Prostate gland (tissue), 2 donors: ENCODE results near the gene PCBP1. TPM values are rescaled to one million over a fixed set of nuclear protein-coding genes. Genes with fewer than 3 reads are reported as not detected.
"Not testable (repeated sequence)": the region's sequence is repeated elsewhere in the genome, so short reads cannot be mapped to it uniquely, and the experiment has no call there.

Experiments used
- DNase-seq: peaks from one replicate; pipeline ENCODE4 v3.0.0-alpha.2; 2019; ENCODE audit warnings: low spot score
- H3K27ac ChIP-seq, 2 donors: fragments of 200-600 bp; sonication (generic); 2 replicates each; pipeline ENCODE4 v1.5.1; 2017 to 2019
- H3K27me3 ChIP-seq: fragments of 200-600 bp; sonication (generic); replicated peaks from 2 replicates; pipeline ENCODE4 v1.5.1; 2019; ENCODE audit not compliant: insufficient read depth
- H3K36me3 ChIP-seq, 2 donors: fragments of 200-600 bp; sonication (generic); 1 replicate in 1 of 2; 2 replicates in 1 of 2; pipeline versions ENCODE4 v1.5.1 to v1.8.1; 2017 to 2019
- H3K4me1 ChIP-seq: fragments of 200-600 bp; sonication (generic); replicated peaks from 2 replicates; pipeline ENCODE4 v1.5.1; 2019
- H3K4me3 ChIP-seq, 2 donors: fragments of 200-600 bp; sonication (generic); 2 replicates each; pipeline ENCODE4 v1.5.1; 2017 to 2019
- H3K9me3 ChIP-seq: fragments of 200-600 bp; sonication (generic); 2 replicates; pipeline ENCODE4 v1.5.1; 2017
- CTCF ChIP-seq, 4 experiments: fragments of 200-600 bp in 2 of 4; fragments of 450-650 bp in 2 of 4; sonication (generic) in 2 of 4; IDR thresholded peaks; 1 replicate in 3 of 4; 2 replicates in 1 of 4; pipeline ENCODE4 v1.5.1; 2016 to 2019; ENCODE audit warnings: antibody characterized with exemption in 4 of 4, mild to moderate bottlenecking in 2 of 4, moderate library complexity in 2 of 4
- POLR2A ChIP-seq: fragments of 450-650 bp; IDR thresholded peaks from one replicate; pipeline ENCODE4 v1.6.1; 2016; ENCODE audit warnings: antibody characterized with exemption, mild to moderate bottlenecking
- POLR2AphosphoS5 ChIP-seq: sonication (generic); formaldehyde crosslinking; IDR thresholded peaks from one replicate; pipeline ENCODE4 v1.6.1; 2017; ENCODE audit warnings: antibody characterized with exemption
- WGBS: methylation state at CpG from one replicate; pipeline ENCODE4 v1.1.5; 2018; 5-methylcytosine and 5-hydroxymethylcytosine counted together
- intact Hi-C: fragments of 100-400 bp; cut with DNase I; formaldehyde crosslinking; loops from one replicate; pipeline ENCODE4 v1.14.2; 2022
- total RNA-seq, 2 donors: library from RNA; depleted of rRNA; stranded (reverse); fragments of >200 nt; gene quantifications; one replicate each; pipeline ENCODE4 v1.1.0, GENCODE V29; 2016

The PCBP1 gene
- total RNA-seq, 2 donors from 2014 or later = 166 to 219 TPM

GRCh38 chr2:70125498-70125898, 38.2 kb downstream of the PCBP1 start:
- intact Hi-C loops = loop anchor here (2.0 kb wide), 1 partner anchor 39 kb away; the partner anchor contains the start of gene PCBP1
- Histone ChIP-seq H3K9me3 (no peaks in the 10 kb centered on the region), H3K27me3 (no peaks in the 10 kb centered on the region), H3K4me1 (no peaks in the 10 kb centered on the region), H3K27ac (peak overlapping the region; percentile 94 to 98), H3K36me3 (no peaks in the 10 kb centered on the region), H3K4me3 (peak overlapping the region; percentile 35 to 49)
- no peak for DNase-seq
- TF ChIP-seq CTCF (IDR thresholded peaks at IDR 0.05) (no peak), POLR2A (no peak), POLR2AphosphoS5 (no peak)
- 58% methylated on average over 13 of the region's 13 CpGs for WGBS

- no peaks in the 10 kb centered on the region for H3K36me3 ChIP-seq
- TF ChIP-seq CTCF (IDR thresholded peaks at IDR 0.05) (no peak), POLR2AphosphoS5 (no peak), POLR2A (no peak)
- no peak for DNase-seq
- no peaks in the 10 kb centered on the region for H3K27me3 ChIP-seq
- peak overlapping the region in 1 of 2 donors; percentile 98 for H3K27ac ChIP-seq
- intact Hi-C loops = no loop called here
- no peak overlapping the region for H3K4me3 ChIP-seq
- 93% methylated on average over 2 of the region's 2 CpGs for WGBS
- no peaks in the 10 kb centered on the region for H3K4me1 ChIP-seq
- no peaks in the 10 kb centered on the region for H3K9me3 ChIP-seq
Measured at GRCh38 chr2:70126413-70126812, 39.1 kb downstream of the PCBP1 start.

GRCh38 chr2:70128005-70128404, 40.7 kb downstream of the PCBP1 start:
- H3K36me3 ChIP-seq = no peaks in the 10 kb centered on the region
- intact Hi-C loops = no loop called here
- TF ChIP-seq POLR2A (no peak), CTCF (IDR thresholded peaks at IDR 0.05) (no peak), POLR2AphosphoS5 (no peak)
- DNase-seq = no peak
- H3K4me3 ChIP-seq = no peak overlapping the region
- H3K4me1 ChIP-seq = peaks cover 2% of the 10 kb centered on the region
- no peak overlapping the region for H3K27ac ChIP-seq
- WGBS = 39% methylated on average over 1 of the region's 1 CpG
- no peaks in the 10 kb centered on the region for H3K9me3 ChIP-seq
- no peaks in the 10 kb centered on the region for H3K27me3 ChIP-seq

GRCh38 chr2:70131344-70132143, 44.3 kb downstream of the PCBP1 start:
- intact Hi-C loops, H3K36me3 ChIP-seq, H3K4me1 ChIP-seq, DNase-seq, H3K27me3 ChIP-seq, H3K9me3 ChIP-seq: not testable (repeated sequence)
- 61% methylated on average over 17 of the region's 17 CpGs for WGBS
- Histone ChIP-seq H3K4me3 (peak overlapping the region; percentile 18 to 35), H3K27ac (peak overlapping the region; percentile 92 to 93)

GRCh38 chr2:70132244-70133126, 45.2 kb downstream of the PCBP1 start:
- 3% methylated on average over 8 of the region's 8 CpGs for WGBS
- intact Hi-C loops = no loop called here
- DNase-seq = peak; percentile 66

More at GRCh38 chr2:70132244-70133126, 45.2 kb downstream of the PCBP1 start:
- Histone ChIP-seq H3K27me3 (no peaks in the 10 kb centered on the region), H3K4me1 (peaks cover 5% of the 10 kb centered on the region), H3K9me3 (no peaks in the 10 kb centered on the region), H3K4me3 (peak overlapping the region; percentile 18 to 35), H3K36me3 (no peaks in the 10 kb centered on the region), H3K27ac (peak overlapping the region; percentile 92 to 93)
- peak; percentile 71 for TF ChIP-seq POLR2A
- TF ChIP-seq POLR2AphosphoS5 = peak; percentile 83
- TF ChIP-seq CTCF (IDR thresholded peaks at IDR 0.05) = no peak
